Measurements from ENCODE around the gene FOXD4.
A peak's percentile ranks its signal among the peaks of the same experiment; 100 is the strongest.
"Not testable (repeated sequence)": the region's sequence is repeated elsewhere in the genome, so short reads cannot be mapped to it uniquely, and the experiment has no call there.

Gene FOXD4

GRCh38 chr9:117995-118467 is at the start of gene FOXD4:
Gene FOXD4, minus strand, starts transcription at chr9:118417. Its CDS starts 298 bp downstream, at chr9:118119.
- H3K36me3 ChIP-seq; H3K9me3 ChIP-seq (ENCODE audit: severe bottlenecking); H3K27me3 ChIP-seq (ENCODE audit: insufficient read depth, low read depth, severe bottlenecking); H3K27ac ChIP-seq; H3K4me3 ChIP-seq (ENCODE audit: low read depth, low read length); DNase-seq: not testable (repeated sequence)

GRCh38 chr9:159871-160270 is 41.7 kb upstream of the FOXD4 start:
- not testable (repeated sequence) for DNase-seq; H3K4me3 ChIP-seq (ENCODE audit: low read depth, low read length); H3K27ac ChIP-seq

GRCh38 chr9:151173-151572 is 33.0 kb upstream of the FOXD4 start:
- not testable (repeated sequence) for H3K27me3 ChIP-seq (ENCODE audit: insufficient read depth, low read depth, severe bottlenecking); H3K36me3 ChIP-seq; H3K9me3 ChIP-seq (ENCODE audit: severe bottlenecking); H3K4me3 ChIP-seq (ENCODE audit: low read depth, low read length); DNase-seq; H3K27ac ChIP-seq

More at GRCh38 chr9:159871-160270, 41.7 kb upstream of the FOXD4 start:
- H3K36me3 ChIP-seq; H3K9me3 ChIP-seq (ENCODE audit: severe bottlenecking); H3K27me3 ChIP-seq (ENCODE audit: insufficient read depth, low read depth, severe bottlenecking): not testable (repeated sequence)

- not testable (repeated sequence) for DNase-seq; H3K36me3 ChIP-seq; H3K27me3 ChIP-seq (ENCODE audit: insufficient read depth, low read depth, severe bottlenecking); H3K27ac ChIP-seq; H3K9me3 ChIP-seq (ENCODE audit: severe bottlenecking); H3K4me3 ChIP-seq (ENCODE audit: low read depth, low read length)
Measured at GRCh38 chr9:139880-140279, 21.7 kb upstream of the FOXD4 start.

- not testable (repeated sequence) for H3K36me3 ChIP-seq; H3K27me3 ChIP-seq (ENCODE audit: insufficient read depth, low read depth, severe bottlenecking); H3K27ac ChIP-seq; H3K4me3 ChIP-seq (ENCODE audit: low read depth, low read length); H3K9me3 ChIP-seq (ENCODE audit: severe bottlenecking); DNase-seq
Measured at GRCh38 chr9:117144-117994, 848 bp downstream of the FOXD4 start.

GRCh38 chr9:116239-117077 is 1.8 kb downstream of the FOXD4 start:
- DNase-seq; H3K27me3 ChIP-seq (ENCODE audit: insufficient read depth, low read depth, severe bottlenecking); H3K36me3 ChIP-seq; H3K9me3 ChIP-seq (ENCODE audit: severe bottlenecking); H3K27ac ChIP-seq; H3K4me3 ChIP-seq (ENCODE audit: low read depth, low read length): not testable (repeated sequence)

- not testable (repeated sequence) for H3K4me3 ChIP-seq (ENCODE audit: low read depth, low read length); H3K27me3 ChIP-seq (ENCODE audit: insufficient read depth, low read depth, severe bottlenecking)
Measured at GRCh38 chr9:115118-115451, 3.1 kb downstream of the FOXD4 start.

GRCh38 chr9:114267-115117 is 3.7 kb downstream of the FOXD4 start:
- H3K27ac ChIP-seq; H3K9me3 ChIP-seq (ENCODE audit: severe bottlenecking); H3K27me3 ChIP-seq (ENCODE audit: insufficient read depth, low read depth, severe bottlenecking); H3K36me3 ChIP-seq; DNase-seq: not testable (repeated sequence)
- H3K4me3 ChIP-seq (ENCODE audit: low read depth, low read length): peak overlapping the region; percentile 67

More at GRCh38 chr9:115118-115451, 3.1 kb downstream of the FOXD4 start:
- not testable (repeated sequence) for H3K36me3 ChIP-seq; H3K9me3 ChIP-seq (ENCODE audit: severe bottlenecking); DNase-seq; H3K27ac ChIP-seq

- H3K9me3 ChIP-seq (ENCODE audit: severe bottlenecking); H3K36me3 ChIP-seq; H3K27me3 ChIP-seq (ENCODE audit: insufficient read depth, low read depth, severe bottlenecking): not testable (repeated sequence)
- H3K27ac ChIP-seq: peak overlapping the region; percentile 69
- peak; percentile 70 for DNase-seq
- H3K4me3 ChIP-seq (ENCODE audit: low read depth, low read length): peak overlapping the region; percentile 67
Measured at GRCh38 chr9:113468-114266, 4.5 kb downstream of the FOXD4 start.

- DNase-seq; H3K9me3 ChIP-seq (ENCODE audit: severe bottlenecking); H3K27me3 ChIP-seq (ENCODE audit: insufficient read depth, low read depth, severe bottlenecking); H3K36me3 ChIP-seq: not testable (repeated sequence)
- peak overlapping the region; percentile 69; the same call in 1 of the 2 replicates for H3K27ac ChIP-seq
- H3K4me3 ChIP-seq (ENCODE audit: low read depth, low read length): peak overlapping the region; percentile 67
Measured at GRCh38 chr9:112589-113467, 5.4 kb downstream of the FOXD4 start.

GRCh38 chr9:110672-111071 is 7.5 kb downstream of the FOXD4 start:
- not testable (repeated sequence) for H3K27me3 ChIP-seq (ENCODE audit: insufficient read depth, low read depth, severe bottlenecking); H3K27ac ChIP-seq; DNase-seq; H3K9me3 ChIP-seq (ENCODE audit: severe bottlenecking); H3K36me3 ChIP-seq; H3K4me3 ChIP-seq (ENCODE audit: low read depth, low read length)

- not testable (repeated sequence) for H3K27ac ChIP-seq; DNase-seq; H3K27me3 ChIP-seq (ENCODE audit: insufficient read depth, low read depth, severe bottlenecking); H3K4me3 ChIP-seq (ENCODE audit: low read depth, low read length); H3K36me3 ChIP-seq; H3K9me3 ChIP-seq (ENCODE audit: severe bottlenecking)
Measured at GRCh38 chr9:109540-109939, 8.7 kb downstream of the FOXD4 start.

Measured in WERI-Rb-1 (cell line).